Activated CD4-positive, alpha-beta T cell treated with anti-CD3 and anti-CD28 coated beads for 48 hours (primary cell): Measurements from ENCODE around the gene DNHD1.
"Not testable (repeated sequence)": the region's sequence is repeated elsewhere in the genome, so short reads cannot be mapped to it uniquely, and the experiment has no call there.

ENCODE experiments used
- DNase-seq: peaks from one replicate; pipeline ENCODE4 v3.0.0-alpha.2; 2020

DNHD1 gene

GRCh38 chr11:6480299-6480914 lies 16.7 kb upstream of the DNHD1 start:
- no peak for DNase-seq

GRCh38 chr11:6481012-6481923 lies 15.8 kb upstream of the DNHD1 start, which contains the start of the genes ARFIP2 and TIMM10B:
TSS of gene ARFIP2 (minus strand) at chr11:6481331. CDS start at chr11:6480421, 910 bp downstream.
TSS of gene TIMM10B (plus strand) at chr11:6481501. CDS start at chr11:6481517, 16 bp downstream.
- DNase-seq, result peak; percentile 99

- DNase-seq, result peak; percentile 24
These were observed 15.2 kb upstream of the DNHD1 start for GRCh38 chr11:6481924-6482275.

- no peak for DNase-seq
These were observed 14.6 kb upstream of the DNHD1 start for GRCh38 chr11:6482441-6482840.

GRCh38 chr11:6483015-6483414 lies 14.1 kb upstream of the DNHD1 start:
- DNase-seq, result no peak

GRCh38 chr11:6485661-6486060 lies 11.4 kb upstream of the DNHD1 start:
- DNase-seq, result no peak

- no peak for DNase-seq
These were observed 10.8 kb upstream of the DNHD1 start for GRCh38 chr11:6486256-6486655.

GRCh38 chr11:6486938-6487337 lies 10.1 kb upstream of the DNHD1 start:
- no peak for DNase-seq

GRCh38 chr11:6488342-6488741 lies 8.7 kb upstream of the DNHD1 start:
- no peak for DNase-seq

GRCh38 chr11:6488821-6489220 lies 8.3 kb upstream of the DNHD1 start:
- DNase-seq, result no peak

- DNase-seq, result no peak
These were observed 7.8 kb upstream of the DNHD1 start for GRCh38 chr11:6489306-6489705.

GRCh38 chr11:6498121-6498520 lies 1.0 kb downstream of the DNHD1 start:
- no peak for DNase-seq

GRCh38 chr11:6498544-6498943 lies 1.5 kb downstream of the DNHD1 start:
- DNase-seq, result no peak

- DNase-seq, result no peak
These were observed 5.3 kb downstream of the DNHD1 start for GRCh38 chr11:6502382-6502781.

GRCh38 chr11:6504166-6504565 lies 7.1 kb downstream of the DNHD1 start:
- no peak for DNase-seq

- no peak for DNase-seq
These were observed 8.6 kb downstream of the DNHD1 start for GRCh38 chr11:6505577-6506240.

- no peak for DNase-seq
These were observed 19.8 kb downstream of the DNHD1 start for GRCh38 chr11:6516865-6517264.

GRCh38 chr11:6520265-6520664 lies 23.2 kb downstream of the DNHD1 start:
- DNase-seq, result no peak

GRCh38 chr11:6521946-6522345 lies 24.9 kb downstream of the DNHD1 start:
- DNase-seq, result not testable (repeated sequence)

GRCh38 chr11:6523253-6523652 lies 26.2 kb downstream of the DNHD1 start:
- DNase-seq, result no peak

GRCh38 chr11:6526411-6527135 lies 29.5 kb downstream of the DNHD1 start:
- DNase-seq, result no peak

- DNase-seq, result no peak
These were observed 32.2 kb downstream of the DNHD1 start for GRCh38 chr11:6529266-6529665.

- DNase-seq, result no peak
These were observed 33.8 kb downstream of the DNHD1 start for GRCh38 chr11:6530848-6531247.
